DMS153 treated with DMSO at 0.1 percent for 48 hours (cell line): Measurements from ENCODE around the gene SIGLEC8.
"Not testable (repeated sequence)": the region's sequence is repeated elsewhere in the genome, so short reads cannot be mapped to it uniquely, and the experiment has no call there.

ENCODE experiments used
- DNase-seq: peaks from one replicate; lab custom pipeline; 2025; ENCODE audit not compliant: unreplicated experiment; lab: John Stamatoyannopoulos, UW

The SIGLEC8 gene

DNA sequence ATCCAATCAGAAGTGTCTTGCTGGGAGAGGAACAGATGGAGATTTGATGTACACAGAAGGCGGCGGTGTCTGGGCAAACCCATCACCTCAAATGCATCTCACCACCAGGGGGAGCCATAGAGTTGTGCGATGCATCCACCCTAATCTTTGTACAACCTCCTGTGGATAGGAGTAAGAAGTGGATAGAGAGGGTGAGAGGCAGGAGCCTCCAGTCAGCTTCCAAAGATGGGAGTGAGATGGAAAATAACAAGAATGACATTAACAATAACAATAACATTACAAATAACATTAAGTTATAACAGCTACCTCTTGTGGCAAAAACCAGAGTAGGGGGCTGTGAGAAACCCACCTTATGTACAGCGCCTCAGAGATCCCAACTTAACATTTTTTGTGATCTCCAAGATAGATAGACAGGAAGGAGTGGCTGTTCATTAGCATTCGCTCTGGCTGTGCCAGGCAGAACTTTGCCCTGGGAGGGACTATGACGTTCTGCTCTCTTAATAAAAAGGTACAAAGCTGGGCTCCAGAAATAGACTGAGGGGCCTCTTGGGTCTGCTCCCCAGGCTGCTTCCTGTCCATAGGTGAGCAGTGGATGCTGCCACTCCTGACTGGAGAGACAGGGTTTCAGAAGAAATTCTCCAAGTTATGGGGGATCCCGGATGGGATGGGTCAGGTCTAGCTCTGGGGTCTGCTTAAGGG, 14.9 kb upstream of the SIGLEC8 start:
- DNase-seq = peak; percentile 10

DNA sequence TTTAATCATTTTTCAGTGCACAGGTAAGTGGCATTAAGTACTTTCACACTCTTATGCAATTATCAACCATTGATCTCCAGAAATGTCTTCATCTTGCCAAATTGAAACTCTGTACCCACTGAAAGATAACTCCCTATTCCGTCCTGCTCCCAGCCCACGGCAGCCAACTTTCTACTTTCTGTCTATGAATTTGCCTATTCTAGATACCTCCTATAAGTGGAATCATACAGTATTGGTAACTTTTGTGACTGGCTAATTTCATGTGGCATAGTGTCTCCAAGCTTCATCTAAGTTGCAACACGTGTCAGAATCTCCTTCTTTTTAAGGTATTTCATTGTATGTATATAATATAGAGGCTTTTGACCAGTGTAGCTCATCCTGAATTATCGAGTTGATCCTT, 14.4 kb upstream of the SIGLEC8 start:
- DNase-seq = no peak

DNA sequence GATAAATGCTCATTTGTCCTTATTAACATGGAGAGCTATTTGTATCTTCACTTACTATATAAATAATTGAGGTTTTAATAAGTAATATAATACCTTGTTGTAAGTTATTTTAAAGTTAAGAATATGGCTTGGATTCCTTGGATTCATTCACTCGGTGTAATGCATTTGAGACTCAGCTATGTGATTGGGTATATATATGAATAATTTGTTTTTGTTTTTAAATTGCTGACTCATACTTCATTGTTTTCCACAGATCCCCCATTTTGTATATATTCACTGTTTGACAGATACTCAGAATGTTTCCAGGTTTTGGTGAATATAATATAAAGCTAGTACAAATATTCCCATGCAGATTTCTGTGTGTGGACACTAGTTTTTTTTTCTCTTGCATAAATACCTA, 13.3 kb upstream of the SIGLEC8 start:
- DNase-seq = no peak

DNA sequence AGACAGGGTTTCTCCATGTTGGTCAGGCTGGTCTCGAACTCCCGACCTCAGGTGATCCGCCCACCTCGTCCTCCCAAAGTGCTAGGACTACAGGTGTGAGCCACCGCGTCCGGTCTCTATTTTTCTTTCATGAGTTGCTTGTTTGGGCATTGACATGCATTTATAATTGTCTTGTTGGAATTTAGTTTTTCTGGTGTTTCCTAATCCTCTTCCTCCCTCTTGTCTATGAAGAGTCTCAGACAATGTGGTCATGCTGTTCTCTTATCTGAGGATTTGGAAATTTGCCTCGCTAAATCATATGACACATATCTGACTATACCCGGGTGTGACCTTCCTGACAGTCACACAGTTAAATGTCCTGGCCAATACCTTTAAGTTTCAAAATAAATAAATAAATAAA, 12.7 kb upstream of the SIGLEC8 start:
- no peak for DNase-seq

DNA sequence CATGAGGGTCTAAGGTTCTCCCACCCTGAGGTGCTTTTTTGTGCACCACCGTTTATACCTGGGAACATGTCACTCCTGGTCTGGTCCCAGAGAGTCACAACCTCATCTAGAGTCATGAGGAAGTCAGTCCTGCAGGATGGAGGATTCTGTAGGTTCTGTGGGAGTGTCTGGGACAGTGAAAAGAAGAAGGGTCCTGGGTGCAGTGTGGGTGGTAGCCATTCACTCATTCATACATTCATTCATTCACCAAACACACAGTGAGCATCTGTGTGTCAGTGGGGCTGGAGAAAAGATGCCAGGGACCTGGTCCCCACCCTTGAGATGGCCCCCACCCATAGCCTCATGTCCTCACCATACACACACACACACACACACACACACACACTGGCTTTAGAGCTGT, 11.4 kb upstream of the SIGLEC8 start:
- DNase-seq = no peak

DNA sequence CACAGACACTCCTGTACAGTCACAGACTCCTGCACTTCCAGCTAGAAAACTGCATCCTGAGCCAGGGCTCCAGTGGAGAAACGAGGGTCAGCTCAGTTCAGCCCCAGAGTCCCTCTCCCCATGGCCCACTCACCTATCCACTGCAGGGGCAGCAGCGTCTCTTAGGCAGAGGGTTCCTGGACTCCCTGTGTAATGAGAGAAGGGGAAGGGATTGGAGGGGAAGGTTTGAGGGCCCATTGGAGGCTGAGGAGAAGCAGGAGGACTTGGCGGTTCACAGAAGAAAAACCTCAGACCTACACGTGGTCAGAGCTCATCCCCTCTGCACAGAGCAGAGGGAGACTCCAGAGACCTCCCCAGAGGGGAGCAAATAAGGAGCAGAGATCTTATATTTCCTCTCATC, 10.9 kb upstream of the SIGLEC8 start:
- DNase-seq = no peak

DNA sequence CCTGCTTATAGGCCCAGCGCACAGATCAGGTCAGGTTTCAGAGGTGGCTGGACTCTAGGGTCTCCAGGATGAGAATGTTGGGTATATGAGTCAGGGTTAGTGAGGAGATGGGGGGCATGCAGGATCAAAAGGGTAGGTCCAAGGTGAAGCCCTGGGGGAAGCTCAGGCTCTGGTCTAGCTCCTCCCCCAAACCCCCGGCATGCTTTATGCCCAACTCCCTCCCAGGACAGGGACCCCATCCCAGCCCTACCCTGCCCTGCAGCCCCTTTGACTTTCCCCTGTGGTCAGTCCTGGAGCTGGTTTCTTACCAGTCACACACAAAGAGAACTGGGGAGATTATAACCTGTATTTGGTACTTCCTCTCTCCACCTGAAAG, 10.3 kb upstream of the SIGLEC8 start:
- no peak for DNase-seq

DNA sequence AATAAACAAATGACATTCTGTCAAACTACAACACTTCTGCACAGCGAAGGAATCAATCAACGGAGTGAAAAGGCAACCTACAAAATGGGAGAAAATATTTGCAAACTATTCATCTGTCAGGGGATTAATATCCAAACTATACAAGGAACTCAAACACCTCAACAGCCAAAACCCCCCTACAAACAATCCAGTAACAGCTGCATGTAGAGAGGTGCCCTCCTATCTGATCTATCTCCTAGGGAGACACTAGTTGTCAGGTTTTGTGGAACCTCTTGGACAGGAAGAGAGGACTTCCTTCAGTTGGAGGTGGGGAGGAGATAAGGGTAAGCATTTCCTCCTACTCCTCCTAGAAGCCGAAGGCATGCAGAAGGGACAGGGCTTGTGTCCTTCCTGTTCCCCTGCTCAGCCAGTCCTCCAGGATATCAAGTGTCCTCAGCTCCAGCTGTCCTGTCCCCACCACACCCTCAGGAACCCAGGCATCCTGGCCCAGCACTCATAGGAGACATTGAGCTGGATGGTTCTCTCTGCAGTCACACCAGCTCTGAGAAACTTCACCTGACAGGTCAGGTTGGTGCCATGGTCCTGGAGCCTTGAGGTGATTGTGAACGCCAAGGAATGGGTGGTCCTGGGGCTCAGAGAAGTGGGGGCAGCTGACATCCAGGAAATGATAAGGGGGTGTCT, 9.8 kb upstream of the SIGLEC8 start:
- no peak for DNase-seq

DNA sequence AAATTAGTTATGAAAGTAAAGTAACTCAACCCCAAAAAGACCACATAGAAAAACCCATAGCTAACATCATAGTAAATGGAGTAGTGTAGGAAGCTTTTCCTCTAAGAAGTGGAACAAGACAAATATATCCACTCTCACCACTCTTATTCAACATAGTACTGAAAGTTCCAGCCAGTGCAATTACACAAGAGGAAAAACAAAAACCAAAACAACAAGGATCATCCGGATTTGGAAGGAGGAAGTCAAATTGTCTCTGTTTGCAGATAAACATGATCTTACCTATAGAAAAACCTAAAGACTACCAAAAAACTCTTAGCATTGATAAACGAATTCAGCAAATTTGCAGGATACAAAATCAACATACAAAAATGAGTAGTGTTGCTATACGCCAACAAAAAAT, 8.5 kb upstream of the SIGLEC8 start:
- DNase-seq = no peak

DNA sequence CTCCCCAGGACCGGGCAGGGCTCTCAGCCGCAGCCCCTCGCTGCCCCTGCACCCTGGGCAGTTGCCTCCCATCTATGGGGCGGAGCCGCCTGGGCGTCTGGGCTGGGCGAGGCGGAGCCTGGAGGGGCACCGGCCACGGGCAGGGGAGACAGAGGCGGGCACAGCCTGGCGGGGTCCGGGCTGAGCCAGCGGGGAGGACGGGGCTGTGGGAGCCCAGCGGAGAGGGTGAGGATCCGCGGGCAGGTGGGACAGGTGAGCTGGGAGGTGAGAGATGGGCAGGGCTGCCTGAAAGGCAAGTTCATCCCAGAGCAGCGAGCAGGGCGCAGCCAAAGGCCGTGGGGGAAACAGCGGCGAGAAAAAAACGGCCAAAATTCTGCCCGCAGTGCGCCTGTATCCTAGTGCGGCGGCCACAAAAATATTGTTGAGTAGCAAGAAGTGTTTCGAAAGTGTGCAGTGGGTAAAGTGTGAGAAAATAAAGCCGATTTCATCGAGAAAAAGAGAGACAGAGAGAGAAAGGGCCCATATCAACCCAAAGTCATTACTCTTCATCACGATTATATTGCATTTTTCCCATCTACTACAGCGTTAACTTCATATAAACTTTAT, 5.8 kb upstream of the SIGLEC8 start:
- DNase-seq = not testable (repeated sequence)

DNA sequence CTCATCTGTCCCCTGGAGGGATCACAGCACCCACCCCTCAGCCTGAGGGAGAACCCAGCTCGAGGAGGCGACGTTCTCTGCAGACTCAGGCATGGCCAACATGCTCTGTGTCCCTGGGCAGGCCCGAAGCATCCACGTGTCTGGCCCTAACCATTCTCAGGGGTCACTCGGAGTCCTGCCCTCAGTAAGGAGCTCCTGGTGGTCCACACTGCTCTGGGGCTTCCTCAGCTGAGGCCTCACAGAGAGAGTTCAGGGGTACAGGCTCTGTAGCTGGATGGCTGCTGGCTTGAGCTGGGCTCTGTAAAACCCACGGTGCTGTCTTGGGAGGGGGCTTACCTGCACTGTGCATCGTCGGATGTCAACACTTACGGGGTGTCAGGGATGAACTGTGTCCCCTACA, 4.4 kb upstream of the SIGLEC8 start:
- DNase-seq = no peak

DNA sequence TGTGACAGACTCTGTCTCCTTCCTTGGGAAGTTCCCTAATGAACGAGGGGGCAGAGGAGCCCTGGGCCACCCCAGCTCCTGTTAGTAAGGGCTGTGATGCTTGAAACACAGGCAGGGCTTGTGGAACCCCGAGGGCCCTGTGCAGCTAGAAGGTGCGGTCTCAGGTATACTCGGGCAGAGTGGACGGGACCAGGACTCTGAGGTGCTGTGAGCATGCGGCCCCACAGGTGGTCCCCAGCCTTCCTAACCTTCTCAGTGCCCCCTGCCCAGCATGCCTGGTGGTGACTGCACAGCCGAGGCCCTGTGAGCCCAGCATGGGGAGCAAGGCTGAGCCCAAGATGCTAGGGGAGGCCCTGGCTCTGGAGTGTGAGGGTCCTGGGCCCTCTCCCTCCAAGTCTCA, 4.0 kb upstream of the SIGLEC8 start:
- no peak for DNase-seq

DNA sequence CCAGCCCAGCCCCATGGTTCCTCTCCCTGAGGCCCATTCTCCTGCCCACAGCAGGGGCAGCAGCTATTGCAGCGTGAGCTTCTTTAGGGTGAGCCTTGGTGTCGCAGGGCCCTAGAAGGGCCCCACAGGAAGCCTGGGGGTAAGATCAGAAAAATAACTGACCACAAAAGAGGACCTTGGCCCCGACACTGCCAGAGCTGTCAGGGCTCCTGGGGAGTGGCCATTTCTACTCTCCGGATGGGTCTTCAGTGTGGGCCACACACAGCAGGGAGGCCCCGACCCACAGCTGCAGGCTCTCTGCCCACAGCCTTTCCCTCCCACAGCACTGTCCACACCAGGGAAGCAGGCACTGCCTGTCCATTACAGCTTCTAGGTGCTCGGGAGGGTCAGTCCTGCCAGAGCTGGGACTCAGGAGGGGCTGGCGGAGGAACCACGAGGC, 3.5 kb upstream of the SIGLEC8 start:
- DNase-seq = no peak

DNA sequence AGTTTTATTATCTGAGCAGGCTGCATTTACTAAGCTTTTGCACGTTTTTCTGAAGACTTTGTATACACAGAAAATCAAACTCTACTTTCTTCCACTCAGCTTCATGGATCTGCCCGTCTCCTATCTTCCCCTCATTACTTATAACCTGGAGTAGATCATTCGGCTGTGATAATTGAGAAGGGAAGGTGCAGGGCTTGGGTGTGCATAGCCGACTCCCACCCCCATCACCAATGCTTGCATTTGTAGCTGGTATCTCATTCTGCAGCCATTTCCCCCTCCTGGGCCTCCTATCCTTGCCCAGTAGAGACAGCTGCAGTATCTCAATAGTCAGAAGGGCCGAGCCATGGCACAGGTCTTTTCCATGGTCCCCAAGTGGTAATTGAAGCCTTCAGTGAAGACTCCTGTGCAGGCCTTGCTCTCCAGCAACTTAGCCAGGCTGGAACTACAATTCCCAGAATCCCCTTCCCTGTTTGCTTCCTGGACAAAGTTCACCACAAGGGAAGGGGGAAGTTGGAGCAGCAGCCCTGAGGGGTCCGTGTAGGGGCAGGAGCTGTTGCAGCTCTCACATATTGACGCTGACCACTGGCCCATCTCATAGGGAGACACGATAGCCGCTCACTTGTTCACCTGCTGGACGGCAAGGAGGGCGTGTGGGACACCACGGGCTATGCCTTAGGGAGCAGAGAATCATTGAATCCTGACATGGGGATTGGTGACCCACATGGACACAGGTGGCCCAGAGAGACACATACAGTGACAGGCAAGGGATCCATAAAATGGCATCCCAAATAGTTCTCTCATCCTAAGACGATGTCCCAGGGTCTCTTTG, 2.1 kb upstream of the SIGLEC8 start:
- DNase-seq = no peak

DNA sequence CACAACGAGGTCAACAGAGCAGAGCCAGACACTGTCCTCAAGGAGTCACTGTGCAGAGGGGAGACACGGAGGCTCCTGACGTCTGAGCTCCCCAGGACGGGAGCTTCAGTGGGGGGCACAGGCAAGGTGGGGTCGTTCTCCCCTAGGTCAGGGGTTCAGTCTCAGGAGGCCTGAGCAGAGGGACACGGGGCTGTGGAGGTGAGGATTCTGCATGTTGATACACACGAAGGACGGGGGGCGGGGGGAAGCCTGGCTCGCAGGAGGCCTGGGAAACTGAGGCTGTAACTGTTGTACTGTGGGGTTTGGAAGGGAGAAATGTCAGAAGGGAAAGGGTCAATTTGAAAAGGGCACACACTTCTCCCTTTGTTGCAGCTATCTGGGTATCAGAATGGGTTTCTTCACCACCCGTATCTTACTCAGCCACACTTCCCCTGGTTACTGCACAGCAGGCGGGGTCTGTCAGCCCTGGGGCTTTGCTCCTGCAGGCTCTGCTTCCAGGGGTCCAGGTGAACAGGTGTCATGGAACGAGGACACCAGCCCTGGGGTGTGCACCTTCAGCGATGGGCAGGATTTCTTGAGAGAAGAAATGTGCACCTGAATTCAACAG, 748 bp upstream of the SIGLEC8 start:
- no peak for DNase-seq

DNA sequence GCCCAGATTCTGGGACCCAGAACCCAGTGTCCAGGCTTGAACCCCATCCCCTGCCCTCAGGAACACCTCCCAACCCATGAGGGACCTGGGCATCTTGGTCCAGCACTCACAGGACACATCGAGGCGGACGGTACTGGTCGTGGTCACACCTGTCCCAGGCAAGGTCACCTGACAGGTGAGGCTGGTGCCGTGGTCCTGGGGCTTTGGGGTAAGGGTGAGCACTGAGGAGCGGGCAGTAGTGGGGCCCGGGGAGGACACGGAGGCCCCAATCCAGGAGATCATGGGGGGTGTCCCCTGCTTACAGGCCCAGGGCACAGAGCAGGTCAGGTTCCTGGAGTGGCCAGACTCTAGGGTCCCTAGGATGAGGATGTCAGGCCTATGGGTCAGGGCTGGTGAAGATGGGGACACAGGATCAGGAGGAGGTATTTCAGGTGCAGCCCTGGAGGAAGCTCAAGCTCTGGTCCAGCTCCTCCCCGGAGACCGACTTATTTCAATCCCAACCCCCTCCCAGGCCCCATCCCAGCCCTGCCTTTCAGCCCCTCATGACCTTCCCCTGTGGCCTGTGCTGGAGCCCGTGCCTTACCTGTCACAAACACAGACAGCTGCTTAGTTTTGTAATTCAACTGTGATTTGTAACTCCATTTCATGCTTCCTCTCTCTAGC, 772 bp downstream of the SIGLEC8 start:
- no peak for DNase-seq

DNA sequence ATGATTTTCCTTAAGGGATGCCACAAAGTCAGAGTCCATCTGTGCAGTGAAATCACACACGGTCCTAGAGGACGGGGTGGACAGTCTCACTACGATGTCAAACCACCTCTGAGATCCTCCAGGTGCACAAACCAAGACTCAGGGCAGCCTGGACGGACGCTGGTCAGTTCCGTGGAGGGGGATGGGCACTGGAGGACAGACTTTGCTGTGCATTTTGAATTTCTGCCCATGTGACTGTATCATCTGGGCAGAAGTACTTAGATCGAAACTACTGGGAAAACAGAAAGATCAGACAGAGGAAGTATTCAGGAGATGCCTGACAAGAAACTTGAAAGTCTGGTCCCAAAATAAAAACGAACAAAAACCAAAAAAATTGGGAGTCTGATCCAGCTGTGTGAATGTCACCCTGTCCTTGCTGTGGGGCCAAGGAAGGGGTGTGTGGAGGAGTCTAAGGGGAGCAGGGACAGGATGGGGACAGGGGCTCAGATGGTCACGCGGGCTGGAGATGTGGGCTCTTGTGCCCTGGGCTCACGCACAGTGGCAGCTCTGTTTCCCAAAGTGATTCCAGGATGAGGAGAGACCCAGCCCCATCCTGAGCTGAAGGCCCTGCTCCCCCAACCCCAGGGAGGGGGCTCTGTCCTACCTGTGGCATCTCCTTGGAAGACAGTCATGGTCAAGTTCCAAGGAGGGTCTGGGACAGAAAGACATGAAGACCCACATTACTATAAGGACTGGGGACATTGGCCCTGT, 1.5 kb downstream of the SIGLEC8 start:
- no peak for DNase-seq

DNA sequence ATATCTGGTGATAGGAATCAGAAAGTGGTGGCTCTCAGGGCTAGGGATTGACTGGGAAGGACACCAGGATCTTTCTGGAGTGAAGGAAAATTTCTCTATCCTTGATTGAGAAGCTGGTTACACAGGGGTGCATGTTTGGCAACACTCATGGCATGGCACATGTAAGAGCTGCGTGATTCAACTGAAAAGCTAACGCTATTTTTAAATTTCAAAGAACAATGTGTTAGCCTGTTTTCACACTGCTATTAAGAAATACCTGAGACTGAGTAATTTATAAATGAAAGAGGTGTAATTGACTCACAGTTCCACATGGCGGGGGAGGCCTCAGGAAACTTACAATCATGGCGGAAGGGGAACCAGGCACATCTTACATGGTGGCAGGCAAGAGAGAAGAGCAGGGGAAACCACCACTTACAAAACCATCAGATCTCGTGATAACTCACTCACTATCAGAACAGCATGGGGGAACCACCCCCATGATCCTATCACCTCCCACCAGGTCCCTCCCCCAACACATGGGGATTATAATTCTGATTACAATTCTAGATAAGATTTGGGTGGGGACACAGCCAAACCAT, 7.4 kb downstream of the SIGLEC8 start:
- no peak for DNase-seq

DNA sequence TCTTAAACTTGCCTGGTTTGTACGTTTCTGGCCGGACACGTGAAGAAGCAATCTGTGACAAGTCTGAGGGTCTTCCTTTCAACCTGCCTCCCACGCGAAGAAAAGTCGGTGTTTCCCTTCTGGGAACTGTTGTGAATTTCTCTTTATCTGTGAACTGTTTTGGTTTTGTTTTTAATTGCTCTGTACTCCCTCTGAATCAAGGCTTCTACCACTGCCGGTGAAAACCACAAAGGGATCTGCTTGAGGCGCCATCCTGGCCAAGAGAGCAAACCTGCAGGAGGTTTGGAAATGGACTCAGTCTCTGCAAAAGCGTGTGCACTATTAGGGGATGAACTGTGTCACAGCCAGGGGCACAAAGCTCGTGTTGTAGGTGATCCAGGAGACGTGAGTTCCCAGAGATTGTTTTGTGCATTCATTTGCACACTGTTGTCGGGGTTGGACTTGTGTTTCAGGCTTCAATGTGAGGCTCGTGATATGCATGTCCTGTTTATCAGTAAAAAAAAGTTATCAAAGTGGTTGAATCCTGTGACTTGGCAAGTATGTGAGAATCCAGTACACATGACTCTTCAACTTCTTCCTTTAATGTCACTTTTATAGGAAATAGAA, 9.7 kb downstream of the SIGLEC8 start:
- no peak for DNase-seq
